ENCODE data around the gene OSBPL10.

OSBPL10 gene

DNA sequence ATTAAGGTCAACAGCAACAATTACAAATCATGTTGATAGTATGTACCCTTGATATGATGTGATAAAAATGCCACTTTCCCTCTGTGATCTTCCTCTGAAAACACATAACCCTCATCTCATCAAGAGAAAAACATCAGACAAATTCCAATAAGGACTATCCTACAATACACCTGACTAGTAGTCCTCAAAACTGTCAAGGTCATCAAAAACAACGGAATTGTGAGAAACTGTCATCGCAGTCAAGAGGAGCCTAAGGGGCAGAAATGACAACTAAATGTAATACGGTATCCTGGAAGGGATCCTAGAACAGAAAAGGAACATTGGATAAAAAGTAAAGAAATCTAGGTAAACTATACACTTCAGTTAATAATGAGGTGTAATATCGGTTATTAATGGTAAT is 59.2 kb downstream of the OSBPL10 start:
- no peak for DNase-seq (ENCODE audit: low spot score)

GRCh38 chr3:31920310-31920709 is 60.8 kb downstream of the OSBPL10 start:
- DNase-seq (ENCODE audit: low spot score), result no peak

GRCh38 chr3:31919528-31919927 is 61.5 kb downstream of the OSBPL10 start:
- peak; percentile 50 for DNase-seq (ENCODE audit: low spot score)

GRCh38 chr3:31918179-31919150 is 62.6 kb downstream of the OSBPL10 start:
- no peak for DNase-seq (ENCODE audit: low spot score)

GRCh38 chr3:31917303-31918005 is 63.6 kb downstream of the OSBPL10 start:
- DNase-seq (ENCODE audit: low spot score), result no peak

DNA sequence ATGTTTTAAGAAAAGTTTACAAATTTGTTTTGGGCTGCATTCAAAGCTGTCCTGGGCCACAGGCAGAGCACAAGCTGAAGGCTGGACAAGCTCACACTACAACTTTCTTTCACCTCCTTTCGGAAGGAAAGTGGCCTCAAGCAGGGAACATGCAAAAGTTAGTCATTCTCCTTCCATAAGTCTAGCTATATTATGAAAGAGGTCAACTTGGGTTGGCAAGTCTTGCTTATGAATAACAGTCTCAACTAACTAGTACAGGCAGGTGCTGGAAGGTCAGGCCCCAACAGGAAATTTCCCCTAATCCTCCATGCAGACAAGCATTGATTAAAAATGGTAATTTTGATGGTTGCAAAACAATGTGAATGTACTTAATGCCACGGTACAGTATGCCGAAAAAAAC is 69.4 kb downstream of the OSBPL10 start:
- no peak for DNase-seq (ENCODE audit: low spot score)

GRCh38 chr3:31911124-31911523 is 69.9 kb downstream of the OSBPL10 start:
- DNase-seq (ENCODE audit: low spot score), result no peak

DNA sequence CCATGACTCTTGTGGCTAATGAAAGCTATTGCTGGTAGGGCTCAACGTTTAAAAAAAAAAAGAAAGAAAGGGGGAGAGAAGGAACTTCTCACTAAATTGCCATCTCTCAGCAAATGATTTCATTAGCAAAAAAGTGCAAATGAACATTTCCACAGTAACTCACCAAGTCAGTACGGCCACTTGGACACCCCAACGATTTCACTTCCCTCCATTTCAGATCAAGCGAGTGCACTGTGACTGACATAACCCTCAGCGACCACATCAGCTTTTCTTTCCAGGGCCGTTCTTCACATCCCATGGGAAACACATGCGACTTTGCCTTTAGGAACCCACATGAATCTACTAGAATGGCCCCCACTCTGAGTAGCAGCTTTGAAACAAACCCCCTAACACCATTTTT is 71.6 kb downstream of the OSBPL10 start:
- no peak for DNase-seq (ENCODE audit: low spot score)

GRCh38 chr3:31908391-31909097 is 72.5 kb downstream of the OSBPL10 start:
- no peak for DNase-seq (ENCODE audit: low spot score)

DNA sequence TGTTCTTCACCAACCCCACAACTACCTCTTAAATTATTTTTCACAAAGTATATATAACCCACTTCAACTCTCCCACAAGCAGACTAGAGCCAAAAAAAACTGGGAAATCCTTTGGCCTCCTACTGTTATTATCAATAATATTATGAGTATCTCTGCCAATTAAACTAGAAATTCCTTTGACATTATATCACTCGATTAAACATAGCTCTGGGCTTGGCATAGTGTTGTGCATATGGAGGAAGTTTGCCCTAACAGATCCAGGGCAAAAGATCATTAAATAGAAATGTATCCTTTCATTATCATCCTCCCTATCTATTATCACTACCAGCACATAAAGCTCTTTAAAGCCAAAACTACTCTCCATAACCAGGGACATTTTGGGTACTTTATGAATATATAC is 74.9 kb downstream of the OSBPL10 start:
- no peak for DNase-seq (ENCODE audit: low spot score)

DNA sequence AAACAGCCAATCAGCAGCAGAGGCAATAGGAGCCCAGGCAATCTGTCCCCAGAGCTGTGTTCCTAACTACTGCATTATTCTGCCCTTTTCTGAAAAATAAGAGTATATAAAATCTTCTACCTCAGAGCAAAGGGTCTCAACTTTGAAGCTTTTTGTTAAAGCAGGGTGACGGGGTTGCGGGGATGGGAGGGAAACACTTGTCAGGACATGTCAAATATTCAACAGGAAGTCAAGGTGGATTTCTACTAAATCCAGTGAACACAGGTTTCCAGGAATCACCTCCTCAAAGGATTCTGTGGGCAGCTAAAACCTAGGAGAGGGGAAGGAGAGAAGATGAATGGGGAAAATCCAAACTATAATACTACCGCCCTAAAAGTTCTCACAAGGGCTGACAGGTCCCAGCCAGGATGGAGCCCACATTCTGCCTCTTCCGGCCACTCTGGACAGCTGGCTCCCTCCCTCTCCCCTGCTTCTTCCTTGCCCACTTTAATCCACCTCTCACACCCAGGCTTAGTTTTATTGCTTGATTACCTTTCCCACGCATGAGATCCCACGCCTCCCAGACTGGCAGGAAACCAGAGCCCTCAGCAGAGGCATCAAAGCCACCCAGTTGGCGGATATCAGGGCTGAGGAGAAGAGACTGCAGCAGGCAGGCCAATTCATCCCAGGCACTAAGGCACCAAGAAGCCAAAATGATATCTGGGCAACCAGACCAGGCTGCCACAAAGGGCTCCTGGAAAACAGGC is 77.2 kb downstream of the OSBPL10 start:
- no peak for DNase-seq (ENCODE audit: low spot score)

DNA sequence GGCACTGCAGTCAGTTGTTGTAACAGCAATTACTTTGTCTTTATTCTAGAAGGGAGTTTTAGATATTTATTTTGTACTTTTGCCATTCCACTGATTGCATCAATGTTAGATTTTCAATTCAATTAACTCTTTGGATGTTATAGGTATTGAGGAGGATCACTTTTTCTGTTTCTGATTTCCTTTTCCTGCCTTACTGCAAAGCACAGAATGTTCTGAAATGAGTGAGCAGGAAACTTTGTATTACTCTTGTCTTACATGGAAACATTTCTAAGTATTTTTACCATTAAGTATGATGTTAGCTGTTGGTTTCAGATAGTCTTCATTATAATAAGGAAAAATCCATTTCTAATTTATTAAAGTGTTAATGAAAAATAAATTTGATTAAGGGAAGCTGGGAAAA is 80.5 kb downstream of the OSBPL10 start:
- DNase-seq (ENCODE audit: low spot score), result no peak

GRCh38 chr3:31896648-31897433 is 84.2 kb downstream of the OSBPL10 start:
- no peak for DNase-seq (ENCODE audit: low spot score)

DNA sequence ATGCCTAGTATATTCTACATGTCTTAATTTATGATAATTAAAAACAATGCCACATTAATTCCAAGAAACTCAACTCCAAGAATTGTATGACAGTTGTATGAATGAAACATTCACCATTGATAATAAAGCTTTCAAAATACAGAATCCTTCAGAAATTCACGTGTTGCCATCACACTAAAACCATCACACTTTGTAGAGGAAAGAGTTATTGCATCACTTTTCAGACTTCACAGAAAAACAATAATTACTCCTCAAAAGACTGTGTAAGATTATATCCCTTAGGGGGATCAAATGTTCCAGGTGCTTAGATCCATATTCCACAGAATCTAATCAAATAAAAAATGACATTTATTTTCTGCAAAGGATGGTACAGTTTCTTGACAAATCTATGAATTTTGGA is 85.0 kb downstream of the OSBPL10 start:
- DNase-seq (ENCODE audit: low spot score), result no peak

DNA sequence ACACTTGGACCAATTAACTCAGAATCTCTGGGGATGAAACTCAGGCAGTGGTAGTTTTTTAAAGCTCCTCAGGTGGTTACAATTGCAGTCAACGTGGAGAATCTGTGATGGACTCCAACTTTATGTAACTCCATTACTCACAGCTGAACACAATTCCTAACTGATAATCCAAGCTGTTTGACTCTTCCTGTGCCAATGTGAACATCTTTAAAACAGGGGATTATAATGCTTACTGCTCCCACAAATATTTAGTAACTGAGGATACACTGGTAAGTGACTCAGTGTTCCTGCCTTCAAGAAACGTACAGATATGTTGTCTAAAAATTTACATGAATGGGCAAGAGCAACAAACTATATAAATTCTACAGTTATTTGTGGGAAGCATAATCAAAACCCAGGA is 85.6 kb downstream of the OSBPL10 start:
- no peak for DNase-seq (ENCODE audit: low spot score)

GRCh38 chr3:31892916-31893573 is 88.0 kb downstream of the OSBPL10 start:
- DNase-seq (ENCODE audit: low spot score), result no peak

- DNase-seq (ENCODE audit: low spot score), result no peak
These were observed 88.6 kb downstream of the OSBPL10 start for GRCh38 chr3:31892500-31892899.

- no peak for DNase-seq (ENCODE audit: low spot score)
These were observed 89.1 kb downstream of the OSBPL10 start for GRCh38 chr3:31891876-31892455.

DNA sequence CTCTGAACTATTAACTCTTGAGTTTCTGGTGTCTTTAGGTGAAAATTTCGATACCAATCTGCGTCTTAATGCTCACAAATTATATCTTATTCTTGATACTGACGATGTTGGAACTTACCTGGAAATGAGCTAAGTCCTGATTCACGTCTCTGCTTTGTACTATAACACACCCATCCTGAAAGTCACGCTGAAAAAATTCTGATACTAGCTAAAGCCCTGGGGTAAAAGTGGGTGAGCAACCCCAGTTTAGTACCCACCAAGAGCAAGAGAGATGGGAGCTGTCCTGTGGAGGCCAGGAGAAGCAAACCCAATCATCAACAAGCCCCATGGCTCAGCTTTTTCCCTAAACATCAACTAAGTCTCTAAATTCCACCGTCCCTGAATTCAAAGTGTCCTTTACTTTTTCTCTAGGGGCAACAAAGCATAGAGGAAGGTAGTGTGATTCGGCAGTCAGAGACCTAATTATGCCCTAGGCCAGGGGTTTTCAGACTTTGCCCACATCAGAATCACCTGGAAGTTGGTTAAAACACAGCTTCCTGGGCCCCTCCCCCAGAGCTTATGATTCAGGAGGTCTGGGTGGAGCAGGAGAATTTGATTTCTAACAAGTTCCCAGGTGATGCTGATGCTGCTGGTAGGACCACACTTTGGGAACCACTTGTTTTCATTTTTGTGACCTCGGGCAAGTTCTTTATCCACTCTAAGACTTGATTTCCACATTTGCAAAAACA is 90.2 kb downstream of the OSBPL10 start:
- DNase-seq (ENCODE audit: low spot score), result no peak

DNA sequence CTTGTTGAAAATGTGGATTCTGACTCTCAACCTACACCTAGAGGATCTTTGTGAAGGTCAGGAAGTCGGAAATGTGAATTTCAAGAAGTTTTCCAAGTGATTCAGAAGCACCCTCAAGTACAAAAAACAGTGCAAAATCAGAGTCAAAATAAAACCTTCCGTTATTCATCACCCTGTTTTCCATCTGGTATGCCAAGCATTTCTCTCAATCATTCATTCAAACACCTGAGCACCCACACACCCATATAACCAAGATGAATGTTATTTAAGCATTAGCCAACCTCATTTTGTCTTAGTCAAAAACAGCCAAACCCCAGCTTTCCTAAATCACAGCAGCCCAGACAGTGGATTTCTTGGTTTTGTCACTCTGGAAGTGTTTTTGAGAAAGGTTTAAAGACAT is 91.1 kb downstream of the OSBPL10 start:
- DNase-seq (ENCODE audit: low spot score), result no peak

Measured in HuH-7.5 (cell line).